OCI-LY7 (cell line): ENCODE results near the gene SLC31A1. TPM values are rescaled to one million over a fixed set of nuclear protein-coding genes. Genes with fewer than 3 reads are reported as not detected.

Source experiments
- BruUV-seq: library from RNA; stranded (reverse); fragments of 400-500 nt; replicated peaks from 2 replicates; lab custom pipeline; 2021; lab: Mats Ljungman, UMichigan
- CTCF ChIA-PET: fragments of 300-600 bp; sonication (Branson Sonifier 250); formaldehyde crosslinking; loops from one replicate; lab custom pipeline; 2022; ENCODE audit warnings: antibody characterized with exemption; ENCODE audit not compliant: unreplicated experiment; lab: Charles Lee
- POLR2A ChIA-PET: fragments of 300-600 bp; sonication (Branson Sonifier 250); formaldehyde crosslinking; loops from one replicate; lab custom pipeline; 2022; ENCODE audit warnings: antibody characterized with exemption; lab: Charles Lee
- DNase-seq: peaks from one replicate; pipeline ENCODE4 v3.0.0-alpha.2; 2015; ENCODE audit warnings: low spot score
- H2AFZ ChIP-seq: fragments of 200-600 bp; sonication (generic), shearing (Covaris generic); 2 replicates; pipeline ENCODE4 v1.6.1; 2014; ENCODE audit warnings: mild to moderate bottlenecking, antibody characterized with exemption, low read length, moderate library complexity
- H3K27ac ChIP-seq: fragments of 200-600 bp; sonication (generic); 2 replicates; pipeline ENCODE4 v1.5.1; 2014; ENCODE audit warnings: mixed run types, low read depth, mild to moderate bottlenecking, moderate library complexity, low read length, inconsistent platforms; ENCODE audit not compliant: poor library complexity, severe bottlenecking
- H3K36me3 ChIP-seq: fragments of 200-600 bp; sonication (generic); 2 replicates; pipeline ENCODE4 v1.6.1; 2014; ENCODE audit warnings: mild to moderate bottlenecking, antibody characterized with exemption, low read length, moderate library complexity, mixed read lengths; ENCODE audit not compliant: insufficient read depth
- H3K4me1 ChIP-seq: fragments of 200-600 bp; sonication (generic); 2 replicates; pipeline ENCODE4 v1.5.1; 2014; ENCODE audit warnings: mild to moderate bottlenecking, low read length; ENCODE audit not compliant: insufficient read depth, poor library complexity, severe bottlenecking
- H3K4me2 ChIP-seq: fragments of 200-600 bp; sonication (generic); 2 replicates; pipeline ENCODE4 v1.6.1; 2014; ENCODE audit warnings: mild to moderate bottlenecking, low read length
- H3K4me3 ChIP-seq: fragments of 200-600 bp; sonication (generic); 2 replicates; pipeline ENCODE4 v1.5.1; 2014; ENCODE audit warnings: mild to moderate bottlenecking, low read depth, low read length; ENCODE audit not compliant: poor library complexity, severe bottlenecking
- H3K79me2 ChIP-seq: fragments of 200-600 bp; sonication (generic); 2 replicates; pipeline ENCODE4 v1.6.1; 2016; ENCODE audit warnings: low read depth, mild to moderate bottlenecking, low read length, moderate library complexity, mixed read lengths; ENCODE audit not compliant: insufficient read depth
- H3K9me2 ChIP-seq: fragments of 200-600 bp; sonication (generic); 2 replicates; pipeline ENCODE4 v1.6.1; 2016; ENCODE audit warnings: mild to moderate bottlenecking, low read length, mixed read lengths; ENCODE audit not compliant: insufficient read depth
- H3K9me3 ChIP-seq: fragments of 200-600 bp; sonication (generic); 2 replicates; pipeline ENCODE4 v1.6.1; 2014; ENCODE audit warnings: mild to moderate bottlenecking, mixed run types, low read length, mixed read lengths
- H4K20me1 ChIP-seq: fragments of 200-600 bp; sonication (generic); 2 replicates; pipeline ENCODE4 v1.6.1; 2014; ENCODE audit warnings: mild to moderate bottlenecking, antibody characterized with exemption, low read length, moderate library complexity, mixed read lengths; ENCODE audit not compliant: insufficient read depth
- EZH2phosphoT487 ChIP-seq: fragments of 200-600 bp; sonication (generic); IDR thresholded peaks from 2 replicates; pipeline ENCODE4 v1.6.1; 2018; ENCODE audit warnings: low read depth, borderline replicate concordance, mild to moderate bottlenecking, mixed run types, antibody characterized with exemption, low read length, moderate library complexity, mixed read lengths
- intact Hi-C: fragments of 100-400 bp; cut with micrococcal nuclease; formaldehyde crosslinking; loops from one replicate; pipeline ENCODE4 v1.10.0; 2022; ENCODE audit not compliant: unreplicated experiment
- total RNA-seq, 2 experiments: library from RNA; depleted of rRNA in 1 of 2; stranded (reverse); fragments of >200 nt in 1 of 2; shearing (Covaris generic) in 1 of 2; gene quantifications; 2 replicates each; pipeline ENCODE4 v1.2.3, GENCODE V29; 2014 to 2022
- TF ChIP-seq, protein P1 (sequence below): fragments of 200-600 bp; sonication (generic); conservative IDR thresholded peaks from 2 replicates; pipeline ENCODE4 v1.5.1; 2014; ENCODE audit warnings: mild to moderate bottlenecking, antibody characterized with exemption, low read length, moderate library complexity, mixed read lengths

SLC31A1 gene
- total RNA-seq, 2 experiments from 2014 or later = 3.9 to 16.7 TPM

- H3K4me2 ChIP-seq = no peak overlapping the region
- no peaks in the 10 kb centered on the region for H3K9me3 ChIP-seq
- H3K36me3 ChIP-seq = no peaks in the 10 kb centered on the region
- intact Hi-C loops = no loop called here
- ChIA-PET CTCF (no interaction called here), POLR2A (no interaction called here)
- no peak overlapping the region for H3K27ac ChIP-seq
- DNase-seq = no peak
- H3K9me2 ChIP-seq = no peaks in the 10 kb centered on the region
- TF ChIP-seq, protein P1, sequence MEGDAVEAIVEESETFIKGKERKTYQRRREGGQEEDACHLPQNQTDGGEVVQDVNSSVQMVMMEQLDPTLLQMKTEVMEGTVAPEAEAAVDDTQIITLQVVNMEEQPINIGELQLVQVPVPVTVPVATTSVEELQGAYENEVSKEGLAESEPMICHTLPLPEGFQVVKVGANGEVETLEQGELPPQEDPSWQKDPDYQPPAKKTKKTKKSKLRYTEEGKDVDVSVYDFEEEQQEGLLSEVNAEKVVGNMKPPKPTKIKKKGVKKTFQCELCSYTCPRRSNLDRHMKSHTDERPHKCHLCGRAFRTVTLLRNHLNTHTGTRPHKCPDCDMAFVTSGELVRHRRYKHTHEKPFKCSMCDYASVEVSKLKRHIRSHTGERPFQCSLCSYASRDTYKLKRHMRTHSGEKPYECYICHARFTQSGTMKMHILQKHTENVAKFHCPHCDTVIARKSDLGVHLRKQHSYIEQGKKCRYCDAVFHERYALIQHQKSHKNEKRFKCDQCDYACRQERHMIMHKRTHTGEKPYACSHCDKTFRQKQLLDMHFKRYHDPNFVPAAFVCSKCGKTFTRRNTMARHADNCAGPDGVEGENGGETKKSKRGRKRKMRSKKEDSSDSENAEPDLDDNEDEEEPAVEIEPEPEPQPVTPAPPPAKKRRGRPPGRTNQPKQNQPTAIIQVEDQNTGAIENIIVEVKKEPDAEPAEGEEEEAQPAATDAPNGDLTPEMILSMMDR = no peak
- TF ChIP-seq EZH2phosphoT487 = no peak
- no peaks in the 10 kb centered on the region for H3K79me2 ChIP-seq
- no TSS peak for BruUV-seq
- no peaks in the 10 kb centered on the region for H4K20me1 ChIP-seq
- no peak overlapping the region for H3K4me3 ChIP-seq
- H2AFZ ChIP-seq = no peak overlapping the region
- H3K4me1 ChIP-seq = peaks cover 16% of the 10 kb centered on the region
Measured at GRCh38 chr9:113250807-113251206, 29.5 kb downstream of the SLC31A1 start.

DNA sequence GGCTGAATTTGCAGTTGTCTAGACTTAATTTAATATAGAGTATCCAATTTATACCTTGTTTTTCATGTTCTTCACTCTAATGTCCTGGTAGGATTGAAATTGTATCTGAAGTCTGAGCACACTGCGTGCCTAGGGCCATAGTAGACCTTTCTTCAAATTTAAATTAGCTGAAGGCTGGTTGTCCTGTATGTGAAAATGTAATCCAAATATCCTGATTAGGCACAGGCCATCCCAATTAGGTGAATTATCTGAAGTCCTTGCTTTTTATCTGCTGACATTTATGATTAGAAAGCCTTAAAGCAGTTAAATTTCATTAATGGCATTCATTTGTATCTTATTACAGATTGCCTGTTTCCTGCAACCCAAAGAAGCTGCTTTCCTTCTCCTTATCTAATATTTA is 33.6 kb downstream of the SLC31A1 start:
- no TSS peak for BruUV-seq
- Histone ChIP-seq H4K20me1 (no peaks in the 10 kb centered on the region), H3K79me2 (no peaks in the 10 kb centered on the region), H3K4me1 (no peaks in the 10 kb centered on the region), H3K9me3 (no peaks in the 10 kb centered on the region), H3K27ac (no peak overlapping the region), H3K36me3 (peaks cover 16% of the 10 kb centered on the region), H3K9me2 (no peaks in the 10 kb centered on the region), H2AFZ (no peak overlapping the region), H3K4me3 (no peak overlapping the region), H3K4me2 (no peak overlapping the region)
- TF ChIP-seq, protein P1 = no peak
- TF ChIP-seq EZH2phosphoT487 = no peak
- POLR2A ChIA-PET = interaction anchor here (0.9 to 1.1 kb wide), 2 partner anchors 10 to 11 kb away, joined by 3 to 4 read pairs; no protein-coding TSS in a partner anchor
- no peak for DNase-seq
- CTCF ChIA-PET = no interaction called here
- intact Hi-C loops = no loop called here

GRCh38 chr9:113255438-113255837 is 34.1 kb downstream of the SLC31A1 start:
- TF ChIP-seq EZH2phosphoT487 = no peak
- TF ChIP-seq, protein P1 = no peak
- CTCF ChIA-PET = no interaction called here
- Histone ChIP-seq H3K27ac (no peak overlapping the region), H3K4me3 (no peak overlapping the region), H4K20me1 (no peaks in the 10 kb centered on the region), H3K36me3 (peaks cover 20% of the 10 kb centered on the region), H3K4me1 (no peaks in the 10 kb centered on the region), H3K79me2 (no peaks in the 10 kb centered on the region), H3K4me2 (no peak overlapping the region), H3K9me3 (no peaks in the 10 kb centered on the region), H2AFZ (no peak overlapping the region), H3K9me2 (no peaks in the 10 kb centered on the region)
- DNase-seq = no peak
- no TSS peak for BruUV-seq
- intact Hi-C loops = no loop called here
- POLR2A ChIA-PET = no interaction called here
